ENCODE results near the gene AEBP1. TPM values are rescaled to one million over a fixed set of nuclear protein-coding genes. Genes with fewer than 3 reads are reported as not detected.

The AEBP1 gene
- total and polyA plus RNA-seq, 9 donors = 137 to 563 (median 283) TPM

DNA sequence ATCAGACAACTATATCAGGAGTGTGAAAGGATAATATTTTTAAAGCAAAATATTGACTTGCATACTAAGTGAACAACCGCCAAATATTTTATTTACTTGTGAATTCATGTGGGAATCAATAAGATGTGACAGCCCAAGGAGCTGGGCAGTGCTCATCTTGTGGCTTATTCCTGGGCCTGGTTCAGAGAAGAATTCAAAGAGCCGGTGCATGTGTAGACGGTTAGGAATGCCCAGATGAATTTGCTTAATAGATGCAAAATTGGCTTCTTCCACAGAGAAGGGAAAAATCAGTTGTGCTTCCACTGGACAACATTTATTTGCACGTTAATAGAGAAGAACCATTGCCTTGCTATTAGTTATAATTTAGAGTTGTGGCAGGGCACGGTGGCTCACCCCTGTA lies 32.6 kb downstream of the AEBP1 start:
- Histone ChIP-seq H3K9me3 (no peaks in the 10 kb centered on the region), H3K4me1 (ENCODE audit: insufficient read depth) (no peaks in the 10 kb centered on the region), H3K4me3 (no peak overlapping the region), H3K27me3 (no peaks in the 10 kb centered on the region), H3K36me3 (no peaks in the 10 kb centered on the region), H3K27ac (no peak overlapping the region)
- DNase-seq = no peak
- intact Hi-C loops (cut with DNase I) = loop anchor here in 1 of 4 donors (10.0 kb wide), 1 partner anchor 58 kb away; no protein-coding TSS in a partner anchor
- TF ChIP-seq, protein P1, sequence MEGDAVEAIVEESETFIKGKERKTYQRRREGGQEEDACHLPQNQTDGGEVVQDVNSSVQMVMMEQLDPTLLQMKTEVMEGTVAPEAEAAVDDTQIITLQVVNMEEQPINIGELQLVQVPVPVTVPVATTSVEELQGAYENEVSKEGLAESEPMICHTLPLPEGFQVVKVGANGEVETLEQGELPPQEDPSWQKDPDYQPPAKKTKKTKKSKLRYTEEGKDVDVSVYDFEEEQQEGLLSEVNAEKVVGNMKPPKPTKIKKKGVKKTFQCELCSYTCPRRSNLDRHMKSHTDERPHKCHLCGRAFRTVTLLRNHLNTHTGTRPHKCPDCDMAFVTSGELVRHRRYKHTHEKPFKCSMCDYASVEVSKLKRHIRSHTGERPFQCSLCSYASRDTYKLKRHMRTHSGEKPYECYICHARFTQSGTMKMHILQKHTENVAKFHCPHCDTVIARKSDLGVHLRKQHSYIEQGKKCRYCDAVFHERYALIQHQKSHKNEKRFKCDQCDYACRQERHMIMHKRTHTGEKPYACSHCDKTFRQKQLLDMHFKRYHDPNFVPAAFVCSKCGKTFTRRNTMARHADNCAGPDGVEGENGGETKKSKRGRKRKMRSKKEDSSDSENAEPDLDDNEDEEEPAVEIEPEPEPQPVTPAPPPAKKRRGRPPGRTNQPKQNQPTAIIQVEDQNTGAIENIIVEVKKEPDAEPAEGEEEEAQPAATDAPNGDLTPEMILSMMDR (IDR thresholded peaks at IDR 0.05) = no peak
- TF ChIP-seq EP300 (IDR thresholded peaks at IDR 0.05) (no peak), POLR2A (IDR thresholded peaks at IDR 0.05) (no peak)
- 75 to 77% (median 76%) methylated on average over 5 of the region's 5 CpGs for WGBS, 3 donors

DNA sequence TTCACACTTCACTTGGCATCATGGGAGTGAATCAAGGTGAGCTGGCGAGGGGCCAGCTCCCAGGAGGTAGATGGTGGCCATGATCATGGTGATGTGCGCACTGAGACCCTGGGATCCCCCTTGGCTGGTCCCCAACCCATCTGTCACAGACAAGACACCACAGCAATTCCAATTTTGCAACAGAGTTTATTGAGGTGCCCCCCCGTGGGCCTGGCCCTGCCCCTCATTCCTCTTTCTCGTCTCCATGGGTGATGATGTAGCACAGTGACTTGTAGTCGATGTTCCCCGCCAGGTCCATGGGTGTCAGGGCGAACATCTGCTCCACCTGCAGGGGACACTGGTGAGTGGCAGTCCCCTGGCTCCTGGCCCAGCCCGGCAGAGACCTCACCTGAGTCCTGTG lies 34.6 kb downstream of the AEBP1 start:
- intact Hi-C loops (cut with DNase I) = loop anchor here in 1 of 4 donors (10.0 kb wide), 1 partner anchor 56 kb away; no protein-coding TSS in a partner anchor
- WGBS, 3 donors = 86 to 88% (median 86%) methylated on average over 8 of the region's 8 CpGs
- H3K27ac ChIP-seq = no peak overlapping the region
- no peak for DNase-seq
- H3K36me3 ChIP-seq = no peaks in the 10 kb centered on the region
- H3K9me3 ChIP-seq = no peaks in the 10 kb centered on the region
- no peaks in the 10 kb centered on the region for H3K4me1 ChIP-seq (ENCODE audit: insufficient read depth)
- H3K27me3 ChIP-seq = no peaks in the 10 kb centered on the region
- TF ChIP-seq EP300 (IDR thresholded peaks at IDR 0.05) = no peak
- TF ChIP-seq, protein P1 (IDR thresholded peaks at IDR 0.05) = no peak
- TF ChIP-seq POLR2A (IDR thresholded peaks at IDR 0.05) = no peak
- H3K4me3 ChIP-seq = no peak overlapping the region

DNA sequence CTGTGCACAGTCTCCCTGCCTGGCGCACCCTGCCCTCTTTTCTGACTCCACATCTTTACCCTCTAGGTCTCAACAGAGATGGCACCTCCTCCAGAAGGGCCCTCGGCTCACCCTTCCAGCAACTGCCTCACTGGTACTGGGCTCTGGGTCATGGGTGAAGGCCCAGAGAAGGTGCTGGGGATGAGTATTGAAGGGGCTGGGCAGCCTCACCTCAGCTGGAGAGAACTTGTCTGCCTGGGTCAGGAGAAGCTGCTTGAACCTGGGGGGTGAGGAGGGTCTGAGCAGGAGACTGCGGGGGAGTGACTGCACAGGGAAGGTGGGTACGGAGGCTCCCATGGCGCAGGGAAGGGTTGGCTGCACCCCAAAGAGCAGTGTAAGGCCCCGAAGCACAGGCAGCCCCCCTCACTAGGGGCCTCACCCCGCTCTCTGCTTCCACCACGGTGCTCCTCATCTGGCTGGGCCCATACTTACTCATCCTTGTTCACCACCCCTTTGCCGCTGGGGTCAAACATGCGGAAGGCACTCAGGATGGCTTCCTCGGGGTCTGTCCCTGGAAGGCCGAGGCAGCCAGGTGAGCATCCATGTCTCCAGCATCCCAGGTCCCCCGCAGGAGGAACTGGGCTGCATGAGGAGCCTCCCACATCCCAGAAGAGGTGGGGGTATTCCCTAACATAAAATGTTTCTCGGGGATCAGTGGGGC lies 35.3 kb downstream of the AEBP1 start:
- TF ChIP-seq EP300 (IDR thresholded peaks at IDR 0.05) (no peak), POLR2A (IDR thresholded peaks at IDR 0.05) (no peak)
- TF ChIP-seq, protein P1 (IDR thresholded peaks at IDR 0.05) = no peak
- intact Hi-C loops (cut with DNase I) = loop anchor here in 1 of 4 donors (10.0 kb wide), 1 partner anchor 55 kb away; no protein-coding TSS in a partner anchor

DNA sequence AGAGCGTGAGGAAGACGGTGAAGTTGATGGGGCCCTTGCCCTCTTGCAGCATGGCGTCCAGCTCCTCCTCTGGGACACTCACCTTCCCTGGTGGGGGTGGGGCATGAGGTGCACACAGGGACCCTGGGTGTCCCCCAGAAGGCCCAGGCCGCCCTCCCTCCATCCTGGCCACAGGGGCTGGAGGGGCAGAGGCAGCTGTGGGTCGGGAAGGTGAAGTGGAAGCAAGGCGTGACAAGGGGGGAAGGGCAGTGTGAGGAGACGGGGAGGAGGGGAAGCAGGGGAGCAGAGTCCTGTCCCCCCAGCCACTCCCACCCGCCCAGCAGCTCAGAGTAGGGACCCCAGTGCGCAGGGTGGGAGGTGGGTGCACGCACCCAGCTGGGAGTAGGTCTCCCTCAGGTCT lies 36.2 kb downstream of the AEBP1 start:
- Histone ChIP-seq H3K27me3 (no peaks in the 10 kb centered on the region), H3K27ac (no peak overlapping the region), H3K4me1 (ENCODE audit: insufficient read depth) (peaks cover under 1% of the 10 kb centered on the region), H3K36me3 (no peaks in the 10 kb centered on the region), H3K9me3 (no peaks in the 10 kb centered on the region), H3K4me3 (no peak overlapping the region)
- intact Hi-C loops (cut with DNase I) = no loop called here
- TF ChIP-seq EP300 (IDR thresholded peaks at IDR 0.05) (no peak), POLR2A (IDR thresholded peaks at IDR 0.05) (no peak)
- TF ChIP-seq, protein P1 (IDR thresholded peaks at IDR 0.05) = no peak
- peak in 2 of 5 donors; percentile 17 to 31 for DNase-seq
- WGBS, 3 donors = 91 to 93% (median 91%) methylated on average over 10 of the region's 10 CpGs

More for the DNA sequence above, 35.3 kb downstream of the AEBP1 start:
- no peaks in the 10 kb centered on the region for H3K4me1 ChIP-seq (ENCODE audit: insufficient read depth)
- no peaks in the 10 kb centered on the region for H3K9me3 ChIP-seq
- H3K36me3 ChIP-seq = no peaks in the 10 kb centered on the region
- no peaks in the 10 kb centered on the region for H3K27me3 ChIP-seq
- WGBS, 3 donors = 83 to 87% (median 86%) methylated on average over 14 of the region's 14 CpGs
- no peak overlapping the region for H3K27ac ChIP-seq
- H3K4me3 ChIP-seq = no peak overlapping the region
- DNase-seq = peak in 2 of 5 donors; percentile 7 to 26
